ENCODE measurements around the gene NUDCD3.

DNA sequence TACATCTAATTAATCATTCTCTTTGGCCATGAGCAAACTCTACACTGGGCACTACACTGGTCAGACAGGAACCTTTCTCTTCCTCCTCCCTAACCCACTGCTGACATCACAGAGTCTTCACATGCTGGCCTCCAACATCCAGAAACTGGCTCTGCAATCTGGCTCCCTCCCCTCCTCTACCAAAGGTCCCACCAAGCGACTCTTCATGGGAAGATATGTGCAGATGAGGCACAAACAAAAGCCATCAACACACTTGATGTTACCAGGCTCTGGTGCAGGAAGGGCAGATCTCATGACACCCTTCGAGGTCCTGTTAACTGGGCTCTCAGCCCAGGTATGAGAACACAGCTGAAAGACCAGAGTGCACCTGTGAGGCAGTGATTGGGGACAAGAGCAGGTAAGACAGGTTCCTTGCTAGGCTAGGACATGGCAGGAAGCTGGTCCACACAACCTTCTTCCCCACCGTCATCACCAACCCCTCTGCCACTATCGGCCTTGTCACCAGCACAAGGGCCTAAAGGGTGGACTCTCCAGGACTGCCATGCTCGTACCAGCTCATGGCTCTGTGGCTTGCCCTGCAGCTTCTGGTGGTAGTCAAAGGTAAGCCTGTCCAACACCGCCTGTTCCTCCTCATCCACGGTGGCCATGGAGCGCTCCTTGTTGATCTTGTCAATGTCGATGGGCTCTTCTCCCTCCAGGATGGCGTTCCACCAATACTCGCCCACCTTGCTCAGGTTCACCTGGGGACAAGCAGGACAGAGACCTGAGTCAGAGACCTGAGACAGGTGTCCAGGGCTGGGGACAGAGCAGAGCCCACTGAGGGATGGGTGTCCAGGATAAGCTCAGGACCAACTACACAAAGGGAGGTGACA, 98.5 kb downstream of the NUDCD3 start:
- TF ChIP-seq, protein P1, sequence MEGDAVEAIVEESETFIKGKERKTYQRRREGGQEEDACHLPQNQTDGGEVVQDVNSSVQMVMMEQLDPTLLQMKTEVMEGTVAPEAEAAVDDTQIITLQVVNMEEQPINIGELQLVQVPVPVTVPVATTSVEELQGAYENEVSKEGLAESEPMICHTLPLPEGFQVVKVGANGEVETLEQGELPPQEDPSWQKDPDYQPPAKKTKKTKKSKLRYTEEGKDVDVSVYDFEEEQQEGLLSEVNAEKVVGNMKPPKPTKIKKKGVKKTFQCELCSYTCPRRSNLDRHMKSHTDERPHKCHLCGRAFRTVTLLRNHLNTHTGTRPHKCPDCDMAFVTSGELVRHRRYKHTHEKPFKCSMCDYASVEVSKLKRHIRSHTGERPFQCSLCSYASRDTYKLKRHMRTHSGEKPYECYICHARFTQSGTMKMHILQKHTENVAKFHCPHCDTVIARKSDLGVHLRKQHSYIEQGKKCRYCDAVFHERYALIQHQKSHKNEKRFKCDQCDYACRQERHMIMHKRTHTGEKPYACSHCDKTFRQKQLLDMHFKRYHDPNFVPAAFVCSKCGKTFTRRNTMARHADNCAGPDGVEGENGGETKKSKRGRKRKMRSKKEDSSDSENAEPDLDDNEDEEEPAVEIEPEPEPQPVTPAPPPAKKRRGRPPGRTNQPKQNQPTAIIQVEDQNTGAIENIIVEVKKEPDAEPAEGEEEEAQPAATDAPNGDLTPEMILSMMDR (IDR thresholded peaks at IDR 0.05 in 8 of 11, conservative IDR thresholded peaks at IDR 0.05 in 3 of 11) = no peak
- TF ChIP-seq POLR2AphosphoS5 (IDR thresholded peaks at IDR 0.05) = no peak
- no peak for TF ChIP-seq POLR2A (IDR thresholded peaks at IDR 0.05)
